Subcutaneous abdominal adipose tissue (tissue), 5 donors: ENCODE measurements around the gene BCAS1.

ENCODE experiments used
- H3K27ac ChIP-seq: one replicate; pipeline ENCODE4 v1.7.0; 2013; ENCODE audit warnings: low read depth, mild to moderate bottlenecking, inconsistent platforms, low read length, moderate library complexity
- H3K27me3 ChIP-seq, 5 donors: one replicate each; pipeline ENCODE4 v1.7.0; 2013; ENCODE audit warnings: low read length in 5 of 5, inconsistent platforms in 1 of 5; ENCODE audit not compliant: control insufficient read depth in 5 of 5, insufficient read depth in 4 of 5
- H3K36me3 ChIP-seq, 5 donors: one replicate each; pipeline ENCODE4 v1.7.0; 2013; ENCODE audit warnings: low read length in 5 of 5; ENCODE audit not compliant: control insufficient read depth in 5 of 5, insufficient read depth in 5 of 5
- H3K4me1 ChIP-seq, 5 donors: one replicate each; pipeline ENCODE4 v1.7.0; 2013; ENCODE audit warnings: low read length in 5 of 5, mild to moderate bottlenecking in 3 of 5, moderate library complexity in 1 of 5; ENCODE audit not compliant: control insufficient read depth in 5 of 5, insufficient read depth in 5 of 5
- H3K4me3 ChIP-seq, 5 donors: one replicate each; pipeline ENCODE4 v1.7.0; 2013; ENCODE audit warnings: low read length in 5 of 5, low read depth in 1 of 5
- H3K9ac ChIP-seq, 5 donors: one replicate each; pipeline ENCODE4 v1.7.0; 2013; ENCODE audit warnings: low read length in 5 of 5, mild to moderate bottlenecking in 4 of 5, moderate library complexity in 3 of 5
- H3K9me3 ChIP-seq, 5 donors: one replicate each; pipeline ENCODE4 v1.7.0; 2013; ENCODE audit warnings: low read length in 5 of 5; ENCODE audit not compliant: control insufficient read depth in 5 of 5
- donor health status: healthy.
- donor health status: healthy.
- donor health status: healthy.
- donor health status: healthy.
- donor health status: healthy.

BCAS1 gene

GRCh38 chr20:53918020-53918311 is 152.4 kb downstream of the BCAS1 start:
- H3K9ac ChIP-seq, result no peak overlapping the region
- no peak overlapping the region for H3K4me3 ChIP-seq
- no peaks in the 10 kb centered on the region for H3K36me3 ChIP-seq
- H3K9me3 ChIP-seq, result no peaks in the 10 kb centered on the region
- peaks cover 14 to 55% (median 41%) of the 10 kb centered on the region in 5 donors for H3K4me1 ChIP-seq
- peak overlapping the region; percentile 99 for H3K27ac ChIP-seq
- H3K27me3 ChIP-seq, result no peaks in the 10 kb centered on the region

GRCh38 chr20:53917145-53918019 is 153.0 kb downstream of the BCAS1 start:
- Histone ChIP-seq H3K36me3 (no peaks in the 10 kb centered on the region), H3K4me3 (no peak overlapping the region), H3K27me3 (no peaks in the 10 kb centered on the region), H3K27ac (peak overlapping the region; percentile 99), H3K9me3 (no peaks in the 10 kb centered on the region), H3K4me1 (peaks cover 13 to 49% (median 37%) of the 10 kb centered on the region in 5 donors), H3K9ac (peak overlapping the region; percentile 40 to 76 (median 60))

GRCh38 chr20:53916173-53916512 is 154.3 kb downstream of the BCAS1 start:
- H3K36me3 ChIP-seq, result no peaks in the 10 kb centered on the region
- peak overlapping the region; percentile 56 to 94 (median 83) for H3K4me3 ChIP-seq
- peak overlapping the region; percentile 40 to 87 (median 76) for H3K9ac ChIP-seq
- peak overlapping the region; percentile 99 for H3K27ac ChIP-seq
- no peaks in the 10 kb centered on the region for H3K9me3 ChIP-seq
- H3K27me3 ChIP-seq, result no peaks in the 10 kb centered on the region
- peaks cover 13 to 43% (median 36%) of the 10 kb centered on the region in 5 donors for H3K4me1 ChIP-seq

GRCh38 chr20:53915446-53916172 is 154.8 kb downstream of the BCAS1 start:
- Histone ChIP-seq H3K4me3 (peak overlapping the region; percentile 82 to 94 (median 85)), H3K9me3 (no peaks in the 10 kb centered on the region), H3K9ac (peak overlapping the region; percentile 69 to 87 (median 86)), H3K36me3 (no peaks in the 10 kb centered on the region), H3K27me3 (no peaks in the 10 kb centered on the region), H3K4me1 (peaks cover 13 to 39% (median 36%) of the 10 kb centered on the region in 5 donors), H3K27ac (peak overlapping the region; percentile 99)

GRCh38 chr20:53914781-53915445 is 155.5 kb downstream of the BCAS1 start:
- peaks cover 13 to 39% (median 36%) of the 10 kb centered on the region in 5 donors for H3K4me1 ChIP-seq
- peak overlapping the region; percentile 82 to 94 (median 85) for H3K4me3 ChIP-seq
- no peaks in the 10 kb centered on the region for H3K36me3 ChIP-seq
- H3K27ac ChIP-seq, result peak overlapping the region; percentile 99
- no peaks in the 10 kb centered on the region for H3K27me3 ChIP-seq
- H3K9ac ChIP-seq, result peak overlapping the region in 4 of 5 donors; percentile 78 to 87 (median 86)
- H3K9me3 ChIP-seq, result no peaks in the 10 kb centered on the region

GRCh38 chr20:53914091-53914780 is 156.2 kb downstream of the BCAS1 start:
- Histone ChIP-seq H3K4me3 (peak overlapping the region in 3 of 5 donors; percentile 82 to 94 (median 85)), H3K27me3 (no peaks in the 10 kb centered on the region), H3K9ac (peak overlapping the region in 1 of 5 donors; percentile 87), H3K36me3 (no peaks in the 10 kb centered on the region), H3K27ac (peak overlapping the region; percentile 99), H3K4me1 (peaks cover 13 to 39% (median 36%) of the 10 kb centered on the region in 5 donors), H3K9me3 (no peaks in the 10 kb centered on the region)

- Histone ChIP-seq H3K27me3 (no peaks in the 10 kb centered on the region), H3K4me3 (no peak overlapping the region), H3K27ac (no peak overlapping the region), H3K4me1 (peaks cover 2 to 25% (median 23%) of the 10 kb centered on the region in 5 donors), H3K36me3 (no peaks in the 10 kb centered on the region), H3K9me3 (no peaks in the 10 kb centered on the region), H3K9ac (no peak overlapping the region)
Measured at GRCh38 chr20:53911301-53911700, 159.1 kb downstream of the BCAS1 start.

- Histone ChIP-seq H3K9me3 (no peaks in the 10 kb centered on the region), H3K36me3 (no peaks in the 10 kb centered on the region), H3K27me3 (no peaks in the 10 kb centered on the region), H3K27ac (no peak overlapping the region), H3K4me3 (no peak overlapping the region), H3K9ac (no peak overlapping the region), H3K4me1 (peaks cover 0 to 20% (median 19%) of the 10 kb centered on the region in 5 donors)
Measured at GRCh38 chr20:53910351-53911002, 159.9 kb downstream of the BCAS1 start.

- no peak overlapping the region for H3K4me3 ChIP-seq
- no peaks in the 10 kb centered on the region for H3K36me3 ChIP-seq
Measured at GRCh38 chr20:53907968-53908751, 162.2 kb downstream of the BCAS1 start.

More at GRCh38 chr20:53907968-53908751, 162.2 kb downstream of the BCAS1 start:
- Histone ChIP-seq H3K9me3 (no peaks in the 10 kb centered on the region), H3K27me3 (no peaks in the 10 kb centered on the region), H3K4me1 (peaks cover 0 to 5% (median 4%) of the 10 kb centered on the region in 5 donors), H3K9ac (no peak overlapping the region), H3K27ac (no peak overlapping the region)
